ENCODE data around the gene GPATCH2L. TPM values are rescaled to one million over a fixed set of nuclear protein-coding genes. Genes with fewer than 3 reads are reported as not detected.

The GPATCH2L gene
- total RNA-seq, 1 donor from 2014 or later: 59.1 TPM

GRCh38 chr14:76257111-76257803 lies 105.5 kb downstream of the GPATCH2L start:
- no peak overlapping the region for H3K27ac Mint-ChIP-seq
- no peak overlapping the region for H3K4me3 Mint-ChIP-seq (ENCODE audit: low read depth)
- DNase-seq (ENCODE audit: low spot score): no peak
- no peaks in the 10 kb centered on the region for H3K36me3 Mint-ChIP-seq (ENCODE audit: low read depth)
- H3K4me1 Mint-ChIP-seq (ENCODE audit: low read depth): no peaks in the 10 kb centered on the region
- intact Hi-C loops (cut with micrococcal nuclease): no loop called here
- H3K9me3 Mint-ChIP-seq: no peaks in the 10 kb centered on the region
- peaks cover 3% of the 10 kb centered on the region for H3K27me3 Mint-ChIP-seq (ENCODE audit: low read depth)

DNA sequence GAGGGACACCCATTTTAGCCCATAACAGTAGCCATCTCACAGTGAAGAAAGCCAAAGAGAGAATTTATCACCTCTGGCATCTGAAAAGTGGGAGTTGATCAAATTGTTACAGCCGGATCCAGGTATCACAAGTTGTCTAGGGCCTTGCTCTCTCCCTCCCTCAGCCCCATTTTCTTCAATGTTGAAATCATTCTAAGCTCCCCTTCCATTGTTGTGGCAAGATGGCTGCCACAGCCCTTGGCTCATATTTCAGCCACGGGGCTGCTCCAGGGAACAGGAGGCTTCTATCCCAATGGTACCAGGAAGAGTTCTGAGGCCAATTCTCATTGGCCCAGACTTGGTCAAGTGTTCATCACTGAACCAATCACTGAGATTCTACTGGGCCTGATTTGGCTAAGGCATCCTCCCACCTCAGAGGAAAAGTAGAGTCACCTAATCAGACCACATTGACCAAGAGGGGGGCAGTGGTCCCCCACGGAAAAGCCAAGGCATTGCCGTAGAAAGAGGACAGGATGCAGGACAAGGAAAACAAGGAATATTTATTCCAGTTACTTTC lies 106.2 kb downstream of the GPATCH2L start:
- no peak for DNase-seq (ENCODE audit: low spot score)
- H3K27ac Mint-ChIP-seq: no peak overlapping the region
- no peak overlapping the region for H3K4me3 Mint-ChIP-seq (ENCODE audit: low read depth)
- H3K4me1 Mint-ChIP-seq (ENCODE audit: low read depth): no peaks in the 10 kb centered on the region
- no peaks in the 10 kb centered on the region for H3K9me3 Mint-ChIP-seq
- peaks cover under 1% of the 10 kb centered on the region for H3K27me3 Mint-ChIP-seq (ENCODE audit: low read depth)
- no peaks in the 10 kb centered on the region for H3K36me3 Mint-ChIP-seq (ENCODE audit: low read depth)
- intact Hi-C loops (cut with micrococcal nuclease): no loop called here

- H3K36me3 Mint-ChIP-seq (ENCODE audit: low read depth): no peaks in the 10 kb centered on the region
- no peaks in the 10 kb centered on the region for H3K9me3 Mint-ChIP-seq
- no peaks in the 10 kb centered on the region for H3K4me1 Mint-ChIP-seq (ENCODE audit: low read depth)
- H3K27me3 Mint-ChIP-seq (ENCODE audit: low read depth): no peaks in the 10 kb centered on the region
- intact Hi-C loops (cut with micrococcal nuclease): no loop called here
- no peak for DNase-seq (ENCODE audit: low spot score)
- H3K4me3 Mint-ChIP-seq (ENCODE audit: low read depth): no peak overlapping the region
- no peak overlapping the region for H3K27ac Mint-ChIP-seq
Observed at GRCh38 chr14:76259029-76259735, 107.5 kb downstream of the GPATCH2L start.

- intact Hi-C loops (cut with micrococcal nuclease): no loop called here
- no peaks in the 10 kb centered on the region for H3K36me3 Mint-ChIP-seq (ENCODE audit: low read depth)
- H3K27ac Mint-ChIP-seq: no peak overlapping the region
- no peaks in the 10 kb centered on the region for H3K4me1 Mint-ChIP-seq (ENCODE audit: low read depth)
- no peak overlapping the region for H3K4me3 Mint-ChIP-seq (ENCODE audit: low read depth)
- H3K9me3 Mint-ChIP-seq: no peaks in the 10 kb centered on the region
- DNase-seq (ENCODE audit: low spot score): no peak
- H3K27me3 Mint-ChIP-seq (ENCODE audit: low read depth): no peaks in the 10 kb centered on the region
Observed at GRCh38 chr14:76260749-76261148, 109.0 kb downstream of the GPATCH2L start.

DNA sequence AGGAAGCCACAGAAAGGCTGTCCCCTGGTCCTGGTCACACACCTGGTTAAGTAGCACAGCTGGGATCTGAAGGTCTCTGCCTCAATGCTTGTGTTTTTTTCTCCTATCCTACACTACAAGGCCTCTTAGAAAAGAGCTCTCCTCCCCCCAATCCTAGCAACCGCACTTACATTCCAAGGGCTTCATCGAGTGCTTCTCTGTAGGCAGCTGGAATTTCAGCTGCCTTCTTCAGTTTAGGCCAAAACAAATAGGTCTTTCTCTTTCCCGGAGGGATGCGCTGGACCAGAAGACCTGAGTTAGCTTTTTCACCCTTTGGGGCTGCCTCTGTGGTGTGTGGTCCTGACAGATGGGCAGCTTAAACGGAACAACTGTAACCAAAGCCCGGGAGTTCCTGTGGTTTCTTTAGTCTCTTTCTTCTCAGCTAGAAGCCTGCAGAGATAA lies 109.7 kb downstream of the GPATCH2L start:
- intact Hi-C loops (cut with micrococcal nuclease): no loop called here
- Mint-ChIP-seq H3K27me3 (ENCODE audit: low read depth) (no peaks in the 10 kb centered on the region), H3K36me3 (ENCODE audit: low read depth) (no peaks in the 10 kb centered on the region), H3K4me3 (ENCODE audit: low read depth) (no peak overlapping the region), H3K27ac (no peak overlapping the region), H3K4me1 (ENCODE audit: low read depth) (no peaks in the 10 kb centered on the region), H3K9me3 (no peaks in the 10 kb centered on the region)
- no peak for DNase-seq (ENCODE audit: low spot score)

GRCh38 chr14:76262641-76263040 lies 110.9 kb downstream of the GPATCH2L start:
- DNase-seq (ENCODE audit: low spot score): no peak
- Mint-ChIP-seq H3K9me3 (no peaks in the 10 kb centered on the region), H3K36me3 (ENCODE audit: low read depth) (no peaks in the 10 kb centered on the region), H3K27me3 (ENCODE audit: low read depth) (no peaks in the 10 kb centered on the region), H3K4me3 (ENCODE audit: low read depth) (no peak overlapping the region), H3K4me1 (ENCODE audit: low read depth) (no peaks in the 10 kb centered on the region), H3K27ac (no peak overlapping the region)
- intact Hi-C loops (cut with micrococcal nuclease): no loop called here

Other genes with a start within 250 kb of the GPATCH2L start
- 3.9 and 4.1 TPM in 2 replicates for gene TGFB3, start 169.9 kb upstream of the GPATCH2L start, total RNA-seq
- gene IFT43, start 166.2 kb upstream of the GPATCH2L start, total RNA-seq: 8.2 and 9.3 TPM in 2 replicates
- gene ESRRB, start 224.2 kb downstream of the GPATCH2L start, total RNA-seq: 0.23 TPM in 2 replicates

Data from activated T-helper 2 cell treated with anti-CD3 and anti-CD28 coated beads, Interferon-gamma antibody, Interleukin-2, Interleukin-4, amounts not matched to agents 10 μg/mL and 5 μg/mL and 100 μg/mL, durations not matched to agents 14 hours and 24 hours and 36 hours (primary cell).